ENCODE measurements around the gene GLRX.

- no peak for TF ChIP-seq EZH2 (IDR thresholded peaks at IDR 0.05)
- TF ChIP-seq POLR2AphosphoS5 (IDR thresholded peaks at IDR 0.05; ENCODE audit: borderline replicate concordance, low read depth, low read length), result no peak
Observed at GRCh38 chr5:95817430-95817829, 5.1 kb downstream of the GLRX start.

All from SK-N-MC (cell line).